ENCODE data around the gene INO80C. TPM values are rescaled to one million over a fixed set of nuclear protein-coding genes. Genes with fewer than 3 reads are reported as not detected.

INO80C gene
- total and polyA plus RNA-seq, 5 experiments from 2014 or later = 18.7 to 29.4 (median 21.1) TPM

DNA sequence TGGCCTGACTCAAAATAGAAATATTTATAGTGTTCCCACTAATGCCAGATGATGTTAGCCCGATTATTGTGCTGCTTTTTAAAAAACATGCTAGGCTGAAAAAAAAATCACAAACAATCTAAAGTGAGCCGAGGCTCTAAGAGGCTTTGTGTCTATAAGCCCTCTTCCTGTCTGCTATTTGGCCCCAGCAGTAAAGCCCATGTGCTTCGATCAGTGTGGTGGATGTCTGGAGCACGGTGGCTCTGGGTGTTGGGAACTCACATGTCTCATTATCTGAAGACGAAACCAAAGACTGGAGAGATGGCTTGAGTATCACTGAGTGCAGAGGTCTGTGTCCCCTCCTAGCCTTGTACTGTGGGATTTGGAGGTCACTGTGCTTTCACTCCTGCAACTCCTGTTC lies 55.1 kb downstream of the INO80C start:
- Mint-ChIP-seq H3K27me3 (peaks cover 0 to 19% (median 3%) of the 10 kb centered on the region in 5 donors), H3K9me3 (peaks cover 0 to 5% (median 0%) of the 10 kb centered on the region in 9 donors), H3K4me1 (peaks cover 0 to 4% (median 1%) of the 10 kb centered on the region in 4 donors), H3K27ac (no peak overlapping the region), H3K36me3 (no peaks in the 10 kb centered on the region), H3K4me3 (no peak overlapping the region)
- DNase-seq = no peak
- ATAC-seq = no peak
- POLR2A ChIA-PET = no interaction called here

- no peak for DNase-seq
- H3K27me3 Mint-ChIP-seq = peaks cover 0 to 19% (median 3%) of the 10 kb centered on the region in 5 donors
- peaks cover 0 to 10% (median 0%) of the 10 kb centered on the region in 9 donors for H3K9me3 Mint-ChIP-seq
- ATAC-seq = no peak
- H3K27ac Mint-ChIP-seq = no peak overlapping the region
- H3K36me3 Mint-ChIP-seq = peaks cover 0 to 4% (median 0%) of the 10 kb centered on the region in 3 donors
- H3K4me1 Mint-ChIP-seq = peaks cover 0 to 4% (median under 1%) of the 10 kb centered on the region in 4 donors
- POLR2A ChIA-PET = no interaction called here
- no peak overlapping the region for H3K4me3 Mint-ChIP-seq
These were observed 55.7 kb downstream of the INO80C start for GRCh38 chr18:35441857-35442595.

DNA sequence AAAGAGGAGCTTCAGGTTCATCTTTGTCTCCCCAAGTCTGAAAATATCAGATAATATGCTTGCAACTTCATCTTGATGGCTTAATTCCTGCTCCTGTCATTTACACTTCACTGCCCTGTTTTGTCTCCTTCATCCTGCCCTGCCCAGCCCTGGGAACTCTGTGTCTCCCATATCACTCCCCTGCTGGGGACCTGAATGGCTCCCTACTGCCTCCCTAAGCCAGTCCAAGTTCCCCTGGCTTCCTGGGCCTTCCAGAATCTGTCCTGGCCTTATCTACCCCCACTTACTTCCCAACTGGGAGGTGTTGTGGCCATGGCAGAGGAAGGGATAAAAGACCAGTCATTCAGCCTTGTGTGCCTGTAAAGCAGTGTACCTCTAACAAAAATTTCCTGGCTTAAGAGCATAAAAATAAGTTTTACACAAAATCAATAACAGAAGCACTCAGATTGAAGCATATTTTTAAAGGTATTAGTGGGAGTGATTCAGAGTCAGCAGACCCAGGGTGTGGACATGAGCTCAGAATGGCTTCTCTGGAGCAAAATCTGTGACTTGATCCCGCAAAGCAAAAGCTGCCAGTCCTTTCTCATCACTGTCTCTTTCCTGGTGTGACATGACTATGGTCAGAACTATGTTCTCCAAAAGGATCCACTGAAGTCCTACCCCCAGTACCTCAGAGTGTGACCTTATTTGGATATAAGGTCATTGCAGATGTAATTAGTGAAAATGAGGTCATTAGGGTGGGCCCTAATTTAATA lies 59.1 kb downstream of the INO80C start:
- POLR2A ChIA-PET = no interaction called here
- Mint-ChIP-seq H3K36me3 (peaks cover 0 to 20% (median 5%) of the 10 kb centered on the region in 3 donors), H3K4me1 (peaks cover 0 to 4% (median under 1%) of the 10 kb centered on the region in 4 donors), H3K9me3 (peaks cover 5 to 31% (median 14%) of the 10 kb centered on the region in 9 donors), H3K27me3 (peaks cover 0 to 13% (median 5%) of the 10 kb centered on the region in 5 donors), H3K4me3 (no peak overlapping the region), H3K27ac (peak overlapping the region in 1 of 10 donors; percentile 77)
- no peak for ATAC-seq
- no peak for DNase-seq

- peaks cover 0 to 20% (median 5%) of the 10 kb centered on the region in 3 donors for H3K36me3 Mint-ChIP-seq
These were observed 59.9 kb downstream of the INO80C start for GRCh38 chr18:35437836-35438235.

GRCh38 chr18:35436076-35436649 lies 61.6 kb downstream of the INO80C start:
- DNase-seq (no peak), ATAC-seq (no peak)
- peaks cover 5 to 31% (median 14%) of the 10 kb centered on the region in 9 donors for H3K9me3 Mint-ChIP-seq
- no peaks in the 10 kb centered on the region for H3K4me1 Mint-ChIP-seq
- POLR2A ChIA-PET = no interaction called here
- no peak overlapping the region for H3K27ac Mint-ChIP-seq
- no peak overlapping the region for H3K4me3 Mint-ChIP-seq
- H3K27me3 Mint-ChIP-seq = peaks cover 0 to 7% (median 5%) of the 10 kb centered on the region in 5 donors
- H3K36me3 Mint-ChIP-seq = peaks cover 0 to 20% (median 5%) of the 10 kb centered on the region in 3 donors

More at GRCh38 chr18:35437836-35438235, 59.9 kb downstream of the INO80C start:
- Mint-ChIP-seq H3K4me3 (no peak overlapping the region), H3K27ac (no peak overlapping the region), H3K4me1 (no peaks in the 10 kb centered on the region), H3K27me3 (peaks cover 0 to 7% (median 5%) of the 10 kb centered on the region in 5 donors), H3K9me3 (peaks cover 5 to 31% (median 14%) of the 10 kb centered on the region in 9 donors)
- POLR2A ChIA-PET = no interaction called here
- DNase-seq (no peak), ATAC-seq (no peak)

- Mint-ChIP-seq H3K27ac (no peak overlapping the region), H3K27me3 (peaks cover 0 to 6% (median 5%) of the 10 kb centered on the region in 5 donors), H3K36me3 (peaks cover 0 to 20% (median 5%) of the 10 kb centered on the region in 3 donors), H3K9me3 (peaks cover 5 to 31% (median 14%) of the 10 kb centered on the region in 9 donors), H3K4me1 (no peaks in the 10 kb centered on the region), H3K4me3 (no peak overlapping the region)
- no peak for DNase-seq
- ATAC-seq = no peak
- POLR2A ChIA-PET = no interaction called here
These were observed 62.4 kb downstream of the INO80C start for GRCh38 chr18:35435401-35435800.

DNA sequence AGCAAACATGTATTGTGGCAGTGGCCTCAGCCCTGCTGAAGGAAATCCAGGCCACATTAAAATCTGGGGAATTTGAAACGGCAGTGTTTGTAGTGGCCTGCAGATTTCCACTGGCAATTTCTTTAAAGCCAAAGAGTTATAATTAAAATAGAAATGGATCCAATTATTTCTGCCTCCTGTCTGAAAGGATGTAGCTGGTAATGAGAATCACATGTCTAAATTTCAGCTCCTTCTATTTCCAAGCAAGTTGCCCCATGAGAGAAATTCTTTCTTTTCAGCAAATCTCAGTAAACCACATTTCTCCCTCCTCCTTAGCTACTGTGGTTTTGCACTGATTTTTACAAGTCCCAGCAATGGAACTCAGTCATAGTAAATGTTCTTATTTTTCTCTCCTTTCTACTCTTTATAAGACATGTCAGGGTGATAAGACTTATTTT lies 65.2 kb downstream of the INO80C start:
- Mint-ChIP-seq H3K36me3 (peaks cover 0 to 20% (median 5%) of the 10 kb centered on the region in 3 donors), H3K4me1 (no peaks in the 10 kb centered on the region), H3K9me3 (peaks cover 5 to 25% (median 13%) of the 10 kb centered on the region in 9 donors), H3K27me3 (peaks cover 0 to 5% (median 1%) of the 10 kb centered on the region in 5 donors), H3K27ac (no peak overlapping the region), H3K4me3 (no peak overlapping the region)
- ATAC-seq (no peak), DNase-seq (no peak)
- POLR2A ChIA-PET = no interaction called here

DNA sequence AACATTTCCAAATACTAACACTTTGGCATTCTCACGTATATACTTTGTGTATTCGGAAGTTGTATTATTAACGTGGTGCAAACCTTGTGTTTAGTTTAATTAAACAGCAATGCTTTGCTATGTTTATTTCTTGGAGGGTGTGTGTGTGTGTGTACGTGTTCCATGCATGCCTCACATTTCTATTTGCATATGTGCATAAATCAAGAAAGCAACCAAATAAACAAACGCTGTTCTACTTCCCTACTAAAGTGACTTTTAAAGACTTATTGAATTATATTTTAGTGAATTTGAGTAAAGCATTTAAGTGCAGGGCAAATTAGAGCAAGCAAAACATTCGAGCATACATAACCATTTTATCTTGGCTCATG lies 66.4 kb downstream of the INO80C start:
- ATAC-seq (no peak), DNase-seq (no peak)
- Mint-ChIP-seq H3K4me1 (no peaks in the 10 kb centered on the region), H3K27ac (no peak overlapping the region), H3K4me3 (no peak overlapping the region), H3K36me3 (peaks cover 0 to 13% (median 5%) of the 10 kb centered on the region in 3 donors), H3K9me3 (peaks cover 5 to 21% (median 11%) of the 10 kb centered on the region in 9 donors), H3K27me3 (peaks cover 0 to 4% (median 0%) of the 10 kb centered on the region in 5 donors)
- POLR2A ChIA-PET = no interaction called here

DNA sequence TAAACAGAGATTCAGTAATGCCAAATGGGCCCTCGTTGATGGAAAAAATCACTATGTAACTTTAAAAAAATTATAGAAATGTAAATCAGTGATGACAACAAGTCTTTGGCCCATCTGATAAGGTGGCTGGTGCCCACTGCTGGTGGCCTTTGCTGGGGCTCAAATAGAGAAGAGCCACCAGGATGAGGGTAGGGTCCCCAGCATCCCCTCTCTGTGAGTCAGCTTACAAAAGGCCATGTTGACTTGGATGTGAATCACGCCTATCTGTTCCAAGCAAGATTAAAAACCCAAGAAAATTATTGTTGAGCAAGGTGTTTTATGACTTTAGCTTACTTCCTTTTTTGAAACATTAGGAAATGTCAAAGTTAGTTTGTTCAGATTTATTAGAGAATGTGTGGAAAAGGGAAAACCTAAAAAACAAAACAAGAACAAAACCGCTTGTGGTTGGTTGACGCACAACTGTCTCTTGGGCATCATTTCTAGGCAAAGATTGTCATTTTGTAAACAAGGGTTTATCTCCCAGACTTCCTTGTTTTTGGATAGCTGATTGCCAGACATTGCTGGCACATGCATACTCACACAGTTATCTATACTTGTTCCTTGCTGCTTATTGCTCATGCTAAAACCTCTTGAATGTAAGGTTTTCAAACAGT lies 66.9 kb downstream of the INO80C start:
- POLR2A ChIA-PET = no interaction called here
- Mint-ChIP-seq H3K4me3 (no peak overlapping the region), H3K27me3 (peaks cover 0 to 4% (median 0%) of the 10 kb centered on the region in 5 donors), H3K36me3 (peaks cover 0 to 10% (median 5%) of the 10 kb centered on the region in 3 donors), H3K9me3 (peaks cover 5 to 16% (median 10%) of the 10 kb centered on the region in 9 donors), H3K4me1 (no peaks in the 10 kb centered on the region), H3K27ac (no peak overlapping the region)
- DNase-seq (no peak), ATAC-seq (no peak)

DNA sequence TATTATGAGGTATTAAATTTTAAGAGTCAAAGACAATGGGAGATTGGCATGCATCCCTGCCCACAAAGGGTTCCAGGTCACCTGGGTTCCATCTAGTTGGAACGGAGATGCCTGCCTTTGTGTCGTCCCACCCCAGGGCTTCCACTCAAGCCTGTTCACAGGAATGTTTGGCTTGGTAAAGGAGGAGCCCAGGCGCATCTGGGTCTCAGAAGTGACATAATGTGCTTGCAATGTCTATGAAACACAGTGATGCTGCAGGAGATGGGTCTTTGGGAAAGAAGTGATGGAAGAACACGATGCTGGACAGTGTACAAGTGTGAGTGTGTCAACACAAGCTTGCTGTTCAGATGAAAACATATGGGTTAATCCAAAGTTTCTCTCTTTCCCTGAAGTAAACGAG lies 71.0 kb downstream of the INO80C start:
- Mint-ChIP-seq H3K9me3 (no peaks in the 10 kb centered on the region), H3K27me3 (peaks cover 0 to under 1% (median 0%) of the 10 kb centered on the region in 5 donors)

GRCh38 chr18:35424356-35424755 lies 73.4 kb downstream of the INO80C start:
- no peak overlapping the region for H3K4me3 Mint-ChIP-seq
- no peak for DNase-seq
- no peak overlapping the region for H3K27ac Mint-ChIP-seq
- peaks cover 0 to 2% (median 0%) of the 10 kb centered on the region in 9 donors for H3K9me3 Mint-ChIP-seq
- H3K27me3 Mint-ChIP-seq = peaks cover 0 to 4% (median 0%) of the 10 kb centered on the region in 5 donors
- ATAC-seq = no peak
- H3K4me1 Mint-ChIP-seq = no peaks in the 10 kb centered on the region
- H3K36me3 Mint-ChIP-seq = no peaks in the 10 kb centered on the region
- POLR2A ChIA-PET = no interaction called here

More for the DNA sequence above, 71.0 kb downstream of the INO80C start:
- no peaks in the 10 kb centered on the region for H3K4me1 Mint-ChIP-seq
- no peak overlapping the region for H3K27ac Mint-ChIP-seq
- no peak overlapping the region for H3K4me3 Mint-ChIP-seq
- POLR2A ChIA-PET = no interaction called here
- DNase-seq = no peak
- no peaks in the 10 kb centered on the region for H3K36me3 Mint-ChIP-seq
- ATAC-seq = no peak

GRCh38 chr18:35422237-35422636 lies 75.5 kb downstream of the INO80C start:
- H3K4me1 Mint-ChIP-seq = no peaks in the 10 kb centered on the region
- peaks cover 0 to 6% (median 0%) of the 10 kb centered on the region in 5 donors for H3K27me3 Mint-ChIP-seq
- POLR2A ChIA-PET = no interaction called here
- H3K27ac Mint-ChIP-seq = no peak overlapping the region
- no peak for DNase-seq
- ATAC-seq = no peak
- peaks cover 0 to 13% (median under 1%) of the 10 kb centered on the region in 3 donors for H3K36me3 Mint-ChIP-seq
- H3K9me3 Mint-ChIP-seq = peaks cover 0 to 18% (median 7%) of the 10 kb centered on the region in 9 donors
- H3K4me3 Mint-ChIP-seq = no peak overlapping the region

All from naive thymus-derived CD8-positive, alpha-beta T cell (primary cell).